SK-N-SH treated with all-trans-retinoic acid at 6 μM for 48 hours (cell line): ENCODE data around the gene CUBN.

Experiments used
- ATAC-seq: fragments of 200-7000 bp; cut with Tn5 transposase; 3 replicates; pipeline ENCODE4 v1.9.1; 2020; ENCODE audit warnings: mild to moderate bottlenecking, moderate library complexity
- ARNTL ChIP-seq: fragments of 450-650 bp; formaldehyde crosslinking; IDR thresholded peaks from 2 replicates; pipeline ENCODE4 v1.5.0; 2020; ENCODE audit warnings: low read depth, mild to moderate bottlenecking, moderate library complexity, borderline replicate concordance
- BACH2 ChIP-seq: fragments of 250-450 bp; sonication (Bioruptor Pico); IDR thresholded peaks from 2 replicates; pipeline ENCODE4 v1.9.0; 2021; ENCODE audit warnings: mild to moderate bottlenecking, borderline replicate concordance
- CREB5 ChIP-seq: fragments of 250-450 bp; sonication (Bioruptor Pico); IDR thresholded peaks from 2 replicates; pipeline ENCODE4 v1.5.1; 2020; ENCODE audit warnings: low read depth, mild to moderate bottlenecking, moderate library complexity
- CSDC2 ChIP-seq: fragments of 250-450 bp; sonication (Bioruptor Pico); IDR thresholded peaks from 2 replicates; pipeline ENCODE4 v1.5.0; 2020; ENCODE audit warnings: mild to moderate bottlenecking, moderate library complexity
- CSRNP3 ChIP-seq: fragments of 250-450 bp; sonication (Bioruptor Pico); IDR thresholded peaks from 2 replicates; pipeline ENCODE4 v1.5.1; 2021; ENCODE audit warnings: mild to moderate bottlenecking, moderate library complexity
- GLIS3 ChIP-seq: fragments of 250-450 bp; sonication (Bioruptor Pico); IDR thresholded peaks from 2 replicates; pipeline ENCODE4 v1.5.0; 2020; ENCODE audit warnings: mild to moderate bottlenecking, moderate library complexity
- OSR1 ChIP-seq: fragments of 250-450 bp; sonication (Bioruptor Pico); IDR thresholded peaks from 2 replicates; pipeline ENCODE4 v1.8.0; 2022; ENCODE audit warnings: moderate library complexity, mild to moderate bottlenecking, inconsistent platforms
- PATZ1 ChIP-seq: fragments of 250-450 bp; sonication (Bioruptor Pico); IDR thresholded peaks from 2 replicates; pipeline ENCODE4 v1.8.0; 2020; ENCODE audit warnings: mild to moderate bottlenecking, moderate library complexity, borderline replicate concordance
- POU6F1 ChIP-seq: fragments of 250-450 bp; sonication (Bioruptor Pico); IDR thresholded peaks from 2 replicates; pipeline ENCODE4 v1.8.0; 2021; ENCODE audit warnings: low read depth, mild to moderate bottlenecking, moderate library complexity, borderline replicate concordance
- PPARA ChIP-seq: fragments of 250-450 bp; sonication (Bioruptor Pico); IDR thresholded peaks from 2 replicates; pipeline ENCODE4 v1.5.0; 2020; ENCODE audit warnings: mild to moderate bottlenecking, borderline replicate concordance
- RARB ChIP-seq: fragments of 250-450 bp; sonication (Bioruptor Pico); IDR thresholded peaks from 2 replicates; pipeline ENCODE4 v1.8.0; 2021; ENCODE audit warnings: mild to moderate bottlenecking, moderate library complexity
- SNAI2 ChIP-seq: fragments of 250-450 bp; sonication (Bioruptor Pico); IDR thresholded peaks from 2 replicates; pipeline ENCODE4 v1.5.0; 2020; ENCODE audit warnings: mild to moderate bottlenecking, moderate library complexity
- TOX ChIP-seq: fragments of 250-450 bp; sonication (Bioruptor Pico); IDR thresholded peaks from 2 replicates; pipeline ENCODE4 v1.8.0; 2021; ENCODE audit warnings: mild to moderate bottlenecking, moderate library complexity, borderline replicate concordance
- TSHZ2 ChIP-seq: fragments of 250-450 bp; sonication (Bioruptor Pico); IDR thresholded peaks from 2 replicates; pipeline ENCODE4 v1.5.0; 2020; ENCODE audit warnings: mild to moderate bottlenecking, moderate library complexity
- ZC3H10 ChIP-seq: fragments of 250-450 bp; sonication (Bioruptor Pico); IDR thresholded peaks from 2 replicates; pipeline ENCODE4 v1.5.1; 2021; ENCODE audit warnings: mild to moderate bottlenecking, moderate library complexity
- ZFP3 ChIP-seq: fragments of 250-450 bp; sonication (Bioruptor Pico); IDR thresholded peaks from 2 replicates; pipeline ENCODE4 v1.5.0; 2020; ENCODE audit warnings: mild to moderate bottlenecking, moderate library complexity
- ZFP30 ChIP-seq: fragments of 450-650 bp; formaldehyde crosslinking; IDR thresholded peaks from 2 replicates; pipeline ENCODE4 v1.5.0; 2022; ENCODE audit warnings: mild to moderate bottlenecking, moderate library complexity
- ZNF565 ChIP-seq: fragments of 450-650 bp; formaldehyde crosslinking; conservative IDR thresholded peaks from 2 replicates; pipeline ENCODE4 v1.5.0; 2020; ENCODE audit warnings: low read depth, mild to moderate bottlenecking, moderate library complexity
- ZNF70 ChIP-seq: fragments of 450-650 bp; formaldehyde crosslinking; IDR thresholded peaks from 2 replicates; pipeline ENCODE4 v1.5.0; 2020; ENCODE audit warnings: mild to moderate bottlenecking, moderate library complexity
- ZNF8 ChIP-seq: fragments of 450-650 bp; formaldehyde crosslinking; IDR thresholded peaks from 2 replicates; pipeline ENCODE4 v1.5.0; 2020; ENCODE audit warnings: mild to moderate bottlenecking, moderate library complexity

The CUBN gene

GRCh38 chr10:17053061-17053460, 76.5 kb downstream of the CUBN start:
- no peak for ATAC-seq
- TF ChIP-seq PPARA (CRISPR knock-in tag) (no peak), ZNF565 (CRISPR knock-in tag) (no peak), ARNTL (CRISPR knock-in tag) (no peak), ZFP3 (no peak), TSHZ2 (CRISPR knock-in tag) (no peak), OSR1 (CRISPR knock-in tag) (no peak), GLIS3 (CRISPR knock-in tag) (no peak), CREB5 (CRISPR knock-in tag) (no peak), TOX (CRISPR knock-in tag) (no peak), ZFP30 (no peak)

GRCh38 chr10:17051851-17052250, 77.8 kb downstream of the CUBN start:
- TF ChIP-seq ARNTL (CRISPR knock-in tag) (no peak), CSRNP3 (CRISPR knock-in tag) (no peak), RARB (CRISPR knock-in tag) (no peak), CSDC2 (CRISPR knock-in tag) (no peak), ZNF565 (CRISPR knock-in tag) (no peak), ZFP3 (no peak), ZNF70 (CRISPR knock-in tag) (no peak), GLIS3 (CRISPR knock-in tag) (no peak), TOX (CRISPR knock-in tag) (no peak), TSHZ2 (CRISPR knock-in tag) (no peak), CREB5 (CRISPR knock-in tag) (no peak), PATZ1 (CRISPR knock-in tag) (no peak), ZFP30 (no peak), SNAI2 (no peak), ZC3H10 (CRISPR knock-in tag) (no peak), BACH2 (CRISPR knock-in tag) (no peak), POU6F1 (CRISPR knock-in tag) (no peak), ZNF8 (no peak), PPARA (CRISPR knock-in tag) (no peak)

More at GRCh38 chr10:17051851-17052250, 77.8 kb downstream of the CUBN start:
- no peak for ATAC-seq
